NT2/D1 (cell line): ENCODE data around the gene CAMTA1.

ENCODE experiments used
- YY1 ChIP-seq: IDR thresholded peaks from 2 replicates; pipeline ENCODE4 v1.6.1; 2011; ENCODE audit not compliant: insufficient read length, insufficient read depth
- ZNF274 ChIP-seq: IDR thresholded peaks from 2 replicates; pipeline ENCODE4 v1.6.1; 2011; ENCODE audit warnings: mild to moderate bottlenecking, low read depth, low read length

DNA sequence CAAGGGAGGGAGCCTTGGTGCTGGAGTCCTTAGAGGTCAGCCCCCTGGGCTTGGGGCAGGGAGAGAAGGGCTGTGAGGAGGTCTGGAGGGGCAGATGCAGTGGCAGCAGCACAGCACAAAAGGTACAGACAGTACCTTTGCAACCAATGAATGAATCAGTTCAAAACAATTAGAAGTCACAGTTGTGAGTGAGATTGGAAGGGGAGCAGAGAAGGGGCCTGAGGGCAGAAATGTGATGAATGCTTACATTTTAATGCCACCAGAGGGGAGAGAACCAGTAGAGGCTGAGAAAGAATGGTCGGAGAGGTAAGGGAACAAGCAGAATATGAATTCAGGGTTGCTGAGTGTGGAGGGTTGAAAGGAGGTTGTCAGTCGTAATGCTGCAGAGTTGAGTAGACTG is 24.2 kb downstream of the CAMTA1 start:
- TF ChIP-seq ZNF274 = no peak
- TF ChIP-seq YY1 = no peak
